HepG2 (cell line): ENCODE results near the gene SEMA3F. TPM values are rescaled to one million over a fixed set of nuclear protein-coding genes. Genes with fewer than 3 reads are reported as not detected.

Source experiments
- BATF2 ChIP-seq: sonication (generic); formaldehyde crosslinking; IDR thresholded peaks from 2 replicates; pipeline ENCODE4 v1.8.0; 2022; ENCODE audit warnings: mild to moderate bottlenecking, missing genetic modification reagents, moderate library complexity
- CENPT ChIP-seq: sonication (generic); formaldehyde crosslinking; IDR thresholded peaks from 2 replicates; pipeline ENCODE4 v1.8.0; 2022; ENCODE audit warnings: low read depth, mild to moderate bottlenecking, moderate library complexity, missing genetic modification reagents
- GLMP ChIP-seq: sonication (generic); formaldehyde crosslinking; IDR thresholded peaks from 2 replicates; pipeline ENCODE4 v1.9.0; 2021; ENCODE audit warnings: missing genetic modification reagents, mild to moderate bottlenecking, borderline replicate concordance
- KLF15 ChIP-seq: sonication (generic); formaldehyde crosslinking; IDR thresholded peaks from 2 replicates; pipeline ENCODE4 v1.8.1; 2023; ENCODE audit warnings: borderline replicate concordance, mild to moderate bottlenecking, inconsistent platforms, missing genetic modification reagents, mixed read lengths
- PRMT3 ChIP-seq: sonication (generic); formaldehyde crosslinking; IDR thresholded peaks from 2 replicates; pipeline ENCODE4 v1.8.1; 2022; ENCODE audit warnings: low read depth, mild to moderate bottlenecking, moderate library complexity, missing genetic modification reagents, borderline replicate concordance
- SOX6 ChIP-seq, 2 experiments: fragments of 450-650 bp in 1 of 2; sonication (generic) in 1 of 2; formaldehyde crosslinking in 1 of 2; IDR thresholded peaks; 2 replicates each; pipeline versions ENCODE4 v1.4.0 to v1.6.1; 2017 to 2020; ENCODE audit warnings: antibody characterized with exemption in 1 of 2, mild to moderate bottlenecking in 1 of 2, missing genetic modification reagents in 1 of 2
- STAG1 ChIP-seq: sonication (generic); formaldehyde crosslinking; IDR thresholded peaks from 2 replicates; pipeline ENCODE4 v1.4.0; 2020; ENCODE audit warnings: missing genetic modification reagents
- TP53 ChIP-seq: sonication (generic); formaldehyde crosslinking; conservative IDR thresholded peaks from 2 replicates; pipeline ENCODE4 v1.4.0; 2020; ENCODE audit warnings: missing genetic modification reagents
- ZFP1 ChIP-seq: IDR thresholded peaks from 2 replicates; pipeline ENCODE4 v1.6.1; 2016
- ZNF382 ChIP-seq: sonication (generic); formaldehyde crosslinking; IDR thresholded peaks from 2 replicates; pipeline ENCODE4 v1.5.0; 2020; ENCODE audit warnings: missing genetic modification reagents, mild to moderate bottlenecking, borderline replicate concordance
- ZNF430 ChIP-seq: sonication (generic); formaldehyde crosslinking; IDR thresholded peaks from 2 replicates; pipeline ENCODE4 v1.9.0; 2021; ENCODE audit warnings: mild to moderate bottlenecking, missing genetic modification reagents
- ZNF547 ChIP-seq: sonication (generic); formaldehyde crosslinking; IDR thresholded peaks from 2 replicates; pipeline ENCODE4 v1.5.1; 2020; ENCODE audit warnings: mild to moderate bottlenecking, missing genetic modification reagents
- ZNF724P ChIP-seq: sonication (generic); formaldehyde crosslinking; IDR thresholded peaks from 2 replicates; pipeline ENCODE4 v1.8.0; 2022; ENCODE audit warnings: missing genetic modification reagents, borderline replicate concordance
- polyA plus RNA-seq, 8 experiments: library from polyadenylated mRNA; depleted of rRNA in 3 of 8; stranded (reverse) in 7 of 8; unstranded in 1 of 8; fragments of >200 nt; fragmentation: Illumina TruSeq in 4 of 8; extraction: Trizol in 4 of 8; gene quantifications; 2 replicates each; pipeline versions ENCODE4 v1.2.1 to v1.2.3, GENCODE V29; 2011 to 2016; ENCODE audit warnings: low read depth in 4 of 8, missing spikeins in 1 of 8, mixed read lengths in 1 of 8; ENCODE audit not compliant: insufficient read depth in 1 of 8
- total RNA-seq, 5 experiments: library from RNA; depleted of rRNA; stranded (reverse); fragments of >200 nt; fragmentation: Illumina TruSeq; extraction: Trizol; gene quantifications; 2 replicates each; pipeline ENCODE4 v1.2.3, GENCODE V29; 2016; ENCODE audit warnings: low read depth in 1 of 5
- TF ChIP-seq, protein P1 (sequence below): sonication (generic); formaldehyde crosslinking; IDR thresholded peaks from 2 replicates; pipeline ENCODE4 v1.4.0; 2020; ENCODE audit warnings: mild to moderate bottlenecking, low read depth, missing genetic modification reagents
- TF ChIP-seq, protein P2 (sequence below): sonication (generic); formaldehyde crosslinking; IDR thresholded peaks from 2 replicates; pipeline ENCODE4 v1.4.0; 2020; ENCODE audit warnings: missing genetic modification reagents, mild to moderate bottlenecking, borderline replicate concordance
- TF ChIP-seq, protein P3 (sequence below): sonication (generic); formaldehyde crosslinking; IDR thresholded peaks from 2 replicates; pipeline ENCODE4 v1.4.0; 2020; ENCODE audit warnings: missing genetic modification reagents, mild to moderate bottlenecking, borderline replicate concordance
- TF ChIP-seq, protein P4 (sequence below): sonication (generic); formaldehyde crosslinking; IDR thresholded peaks from 2 replicates; pipeline ENCODE4 v1.4.0; 2020; ENCODE audit warnings: missing genetic modification reagents

The SEMA3F gene
- total and polyA plus RNA-seq, 2 of the 13 experiments (the other 11 are each of a cell fraction or from before 2014, with no cell fraction given): 7.6 to 17.2 TPM

DNA sequence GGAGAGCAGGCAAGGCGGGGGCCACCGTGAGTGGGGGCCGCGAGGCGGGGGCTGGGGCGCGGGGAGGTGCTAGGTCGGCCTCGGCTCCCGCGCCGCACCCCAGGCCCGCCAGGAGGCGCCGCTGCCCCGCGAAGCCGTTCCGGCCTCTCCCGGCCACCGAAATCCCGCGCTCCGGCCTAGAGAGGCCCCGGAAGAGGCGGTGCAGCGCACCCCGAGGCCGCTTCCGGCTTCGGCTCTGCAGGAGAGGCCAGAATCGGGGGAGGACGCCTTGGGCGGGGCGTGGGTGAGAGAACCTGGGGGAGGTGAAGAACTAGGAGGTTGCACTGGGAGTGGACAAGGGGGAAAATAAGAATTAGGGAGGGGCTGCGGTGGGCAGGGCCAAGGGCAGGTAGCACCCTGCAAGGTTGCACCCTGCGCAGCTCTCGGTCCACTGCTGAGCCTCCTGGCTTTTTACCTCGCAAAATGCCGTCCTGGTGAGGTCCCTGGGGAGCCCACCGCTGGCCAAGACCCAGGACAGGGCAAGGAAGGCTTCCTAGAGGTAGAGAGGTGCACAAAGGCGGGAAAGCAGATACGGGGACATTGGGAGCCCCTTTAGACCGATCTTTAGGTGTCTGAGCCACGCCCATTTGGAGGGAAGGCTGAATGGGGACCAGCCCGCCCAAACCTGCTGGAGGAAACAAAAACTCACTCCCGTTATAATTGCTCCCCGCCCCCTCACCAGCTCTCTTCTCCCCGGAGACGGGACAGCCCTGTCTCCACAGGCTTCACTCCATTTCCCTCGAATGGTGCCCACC, 72.5 kb downstream of the SEMA3F start (continued):
- TF ChIP-seq BATF2 (no peak), TP53 (CRISPR knock-in tag) (no peak), ZNF382 (CRISPR knock-in tag) (no peak), KLF15 (no peak), ZFP1 (CRISPR knock-in tag) (peak; percentile 64; the same call in 1 of the 2 replicates), ZNF724P (peak; percentile 76; the same call in 1 of the 2 replicates), PRMT3 (CRISPR knock-in tag) (0 out of 2 replicates have a peak, but pooled peaks have one; percentile 42), ZNF430 (0 out of 2 replicates have a peak, but pooled peaks have one; percentile 52), GLMP (CRISPR knock-in tag) (no peak), CENPT (CRISPR knock-in tag) (peak; percentile 17; the same call in 1 of the 2 replicates), SOX6 (IDR thresholded peaks at IDR 0.05) (no peak), SOX6 (CRISPR knock-in tag; IDR thresholded peaks at IDR 0.05) (peak; percentile 41; the same call in 1 of the 2 replicates), STAG1 (CRISPR knock-in tag) (peak; percentile 92), ZNF547 (CRISPR knock-in tag) (no peak)
- TF ChIP-seq, protein P1, sequence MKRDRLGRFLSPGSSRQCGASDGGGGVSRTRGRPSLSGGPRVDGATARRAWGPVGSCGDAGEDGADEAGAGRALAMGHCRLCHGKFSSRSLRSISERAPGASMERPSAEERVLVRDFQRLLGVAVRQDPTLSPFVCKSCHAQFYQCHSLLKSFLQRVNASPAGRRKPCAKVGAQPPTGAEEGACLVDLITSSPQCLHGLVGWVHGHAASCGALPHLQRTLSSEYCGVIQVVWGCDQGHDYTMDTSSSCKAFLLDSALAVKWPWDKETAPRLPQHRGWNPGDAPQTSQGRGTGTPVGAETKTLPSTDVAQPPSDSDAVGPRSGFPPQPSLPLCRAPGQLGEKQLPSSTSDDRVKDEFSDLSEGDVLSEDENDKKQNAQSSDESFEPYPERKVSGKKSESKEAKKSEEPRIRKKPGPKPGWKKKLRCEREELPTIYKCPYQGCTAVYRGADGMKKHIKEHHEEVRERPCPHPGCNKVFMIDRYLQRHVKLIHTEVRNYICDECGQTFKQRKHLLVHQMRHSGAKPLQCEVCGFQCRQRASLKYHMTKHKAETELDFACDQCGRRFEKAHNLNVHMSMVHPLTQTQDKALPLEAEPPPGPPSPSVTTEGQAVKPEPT: no peak
- TF ChIP-seq, protein P2, sequence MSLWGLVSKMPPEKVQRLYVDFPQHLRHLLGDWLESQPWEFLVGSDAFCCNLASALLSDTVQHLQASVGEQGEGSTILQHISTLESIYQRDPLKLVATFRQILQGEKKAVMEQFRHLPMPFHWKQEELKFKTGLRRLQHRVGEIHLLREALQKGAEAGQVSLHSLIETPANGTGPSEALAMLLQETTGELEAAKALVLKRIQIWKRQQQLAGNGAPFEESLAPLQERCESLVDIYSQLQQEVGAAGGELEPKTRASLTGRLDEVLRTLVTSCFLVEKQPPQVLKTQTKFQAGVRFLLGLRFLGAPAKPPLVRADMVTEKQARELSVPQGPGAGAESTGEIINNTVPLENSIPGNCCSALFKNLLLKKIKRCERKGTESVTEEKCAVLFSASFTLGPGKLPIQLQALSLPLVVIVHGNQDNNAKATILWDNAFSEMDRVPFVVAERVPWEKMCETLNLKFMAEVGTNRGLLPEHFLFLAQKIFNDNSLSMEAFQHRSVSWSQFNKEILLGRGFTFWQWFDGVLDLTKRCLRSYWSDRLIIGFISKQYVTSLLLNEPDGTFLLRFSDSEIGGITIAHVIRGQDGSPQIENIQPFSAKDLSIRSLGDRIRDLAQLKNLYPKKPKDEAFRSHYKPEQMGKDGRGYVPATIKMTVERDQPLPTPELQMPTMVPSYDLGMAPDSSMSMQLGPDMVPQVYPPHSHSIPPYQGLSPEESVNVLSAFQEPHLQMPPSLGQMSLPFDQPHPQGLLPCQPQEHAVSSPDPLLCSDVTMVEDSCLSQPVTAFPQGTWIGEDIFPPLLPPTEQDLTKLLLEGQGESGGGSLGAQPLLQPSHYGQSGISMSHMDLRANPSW: no peak
- TF ChIP-seq, protein P3, sequence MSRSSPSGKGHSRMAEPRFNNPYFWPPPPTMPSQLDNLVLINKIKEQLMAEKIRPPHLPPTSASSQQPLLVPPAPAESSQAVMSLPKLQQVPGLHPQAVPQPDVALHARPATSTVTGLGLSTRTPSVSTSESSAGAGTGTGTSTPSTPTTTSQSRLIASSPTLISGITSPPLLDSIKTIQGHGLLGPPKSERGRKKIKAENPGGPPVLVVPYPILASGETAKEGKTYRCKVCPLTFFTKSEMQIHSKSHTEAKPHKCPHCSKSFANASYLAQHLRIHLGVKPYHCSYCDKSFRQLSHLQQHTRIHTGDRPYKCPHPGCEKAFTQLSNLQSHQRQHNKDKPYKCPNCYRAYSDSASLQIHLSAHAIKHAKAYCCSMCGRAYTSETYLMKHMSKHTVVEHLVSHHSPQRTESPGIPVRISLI: no peak
- TF ChIP-seq, protein P4, sequence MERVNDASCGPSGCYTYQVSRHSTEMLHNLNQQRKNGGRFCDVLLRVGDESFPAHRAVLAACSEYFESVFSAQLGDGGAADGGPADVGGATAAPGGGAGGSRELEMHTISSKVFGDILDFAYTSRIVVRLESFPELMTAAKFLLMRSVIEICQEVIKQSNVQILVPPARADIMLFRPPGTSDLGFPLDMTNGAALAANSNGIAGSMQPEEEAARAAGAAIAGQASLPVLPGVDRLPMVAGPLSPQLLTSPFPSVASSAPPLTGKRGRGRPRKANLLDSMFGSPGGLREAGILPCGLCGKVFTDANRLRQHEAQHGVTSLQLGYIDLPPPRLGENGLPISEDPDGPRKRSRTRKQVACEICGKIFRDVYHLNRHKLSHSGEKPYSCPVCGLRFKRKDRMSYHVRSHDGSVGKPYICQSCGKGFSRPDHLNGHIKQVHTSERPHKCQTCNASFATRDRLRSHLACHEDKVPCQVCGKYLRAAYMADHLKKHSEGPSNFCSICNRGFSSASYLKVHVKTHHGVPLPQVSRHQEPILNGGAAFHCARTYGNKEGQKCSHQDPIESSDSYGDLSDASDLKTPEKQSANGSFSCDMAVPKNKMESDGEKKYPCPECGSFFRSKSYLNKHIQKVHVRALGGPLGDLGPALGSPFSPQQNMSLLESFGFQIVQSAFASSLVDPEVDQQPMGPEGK: peak; percentile 87
